K562 (cell line): Measurements from ENCODE around the gene IFI6. TPM values are rescaled to one million over a fixed set of nuclear protein-coding genes. Genes with fewer than 3 reads are reported as not detected.

ENCODE experiments used
- ATAC-seq: fragments of 200-7000 bp; cut with Tn5 transposase; 3 replicates; pipeline ENCODE4 v1.9.1; 2020; ENCODE audit warnings: moderate library complexity
- Bru-seq: library from RNA; stranded (reverse); fragments of 400-500 nt; gene quantifications from one replicate; lab custom pipeline; 2021; lab: Mats Ljungman, UMichigan
- BruChase-seq, 2 experiments: library from RNA; stranded (reverse); fragments of 400-500 nt; gene quantifications; one replicate each; lab custom pipeline; 2021; lab: Mats Ljungman, UMichigan
- BruUV-seq: library from RNA; stranded (reverse); fragments of 400-500 nt; replicated peaks from 2 replicates; lab custom pipeline; 2021; lab: Mats Ljungman, UMichigan
- CTCF ChIA-PET: fragments of 300-600 bp; formaldehyde crosslinking; extraction: SDS; loops from one replicate; lab custom pipeline; 2021; ENCODE audit warnings: low intra/inter-chr PET ratio; lab: Yijun Ruan, JAX
- POLR2A ChIA-PET: fragments of 300-600, 350-650 bp; sonication (Branson Sonifier 250); formaldehyde crosslinking; extraction: SDS; loops from one replicate; lab custom pipeline; 2021; ENCODE audit warnings: antibody characterized with exemption, inconsistent platforms; lab: Yijun Ruan, JAX
- DNase-seq, 4 experiments: peaks; one replicate each; pipeline versions ENCODE4 v3.0.0 to v3.0.0-alpha.2; 2011 to 2018; ENCODE audit warnings: low spot score in 3 of 4, mixed read lengths in 3 of 4; ENCODE audit errors: extremely low read depth in 1 of 4
- FAIRE-seq: peaks from 2 replicates; lab custom pipeline; 2011; peaks lifted over from hg19 to GRCh38; lab: Jason Lieb, UNC
- H2AFZ ChIP-seq: 2 replicates; pipeline ENCODE4 v1.6.0; 2011; ENCODE audit warnings: low read depth, low read length, control low read depth, inconsistent platforms
- H3K27ac ChIP-seq: fragments of 200-600 bp; 3 replicates; pipeline ENCODE4 v1.8.0; 2011; ENCODE audit warnings: low read depth, mild to moderate bottlenecking, control low read depth, inconsistent platforms, low read length, moderate library complexity, mixed read lengths; ENCODE audit errors: extremely low read depth
- H3K27me3 ChIP-seq, 2 experiments: fragments of 300-600 bp in 1 of 2; 2 replicates in 1 of 2; 3 replicates in 1 of 2; pipeline versions ENCODE4 v1.6.0 to v1.8.0; 2011; ENCODE audit warnings: inconsistent platforms in 2 of 2, low read length in 2 of 2, mild to moderate bottlenecking in 1 of 2, mixed read lengths in 1 of 2, moderate library complexity in 1 of 2; ENCODE audit not compliant: control insufficient read depth in 2 of 2, insufficient read depth in 2 of 2
- H3K36me3 ChIP-seq: fragments of 300-600 bp; 3 replicates; pipeline ENCODE4 v1.8.0; 2011; ENCODE audit warnings: mild to moderate bottlenecking, low read length, inconsistent platforms; ENCODE audit not compliant: control insufficient read depth, insufficient read depth
- H3K4me1 ChIP-seq, 2 experiments: fragments of 200-600 bp in 1 of 2; replicated peaks in 1 of 2; 2 replicates in 1 of 2; 3 replicates in 1 of 2; pipeline versions ENCODE4 v1.5.1 to v1.8.0; 2011; ENCODE audit warnings: inconsistent platforms in 2 of 2, low read length in 2 of 2, mild to moderate bottlenecking in 1 of 2, mixed read lengths in 1 of 2, moderate library complexity in 1 of 2; ENCODE audit not compliant: control insufficient read depth in 2 of 2, insufficient read depth in 2 of 2
- H3K4me2 ChIP-seq: 2 replicates; pipeline ENCODE4 v1.6.1; 2011; ENCODE audit warnings: low read length, control low read depth, inconsistent platforms, mixed read lengths; ENCODE audit not compliant: insufficient read depth
- H3K4me3 ChIP-seq: fragments of 200-600 bp; sonication (generic), shearing (Covaris generic); 2 replicates; pipeline ENCODE4 v1.5.1; 2016; ENCODE audit warnings: control low read depth, inconsistent platforms
- H3K79me2 ChIP-seq: fragments of 200-600 bp; 3 replicates; pipeline ENCODE4 v1.8.0; 2011; ENCODE audit warnings: low read length, inconsistent platforms; ENCODE audit not compliant: control insufficient read depth, insufficient read depth
- H3K9ac ChIP-seq, 2 experiments: 2 replicates each; pipeline versions ENCODE4 v1.6.0 to v1.6.1; 2011; ENCODE audit warnings: low read depth in 2 of 2, low read length in 2 of 2, control low read depth in 1 of 2, inconsistent platforms in 1 of 2, mild to moderate bottlenecking in 1 of 2, mixed read lengths in 1 of 2; ENCODE audit not compliant: insufficient read depth in 1 of 2
- H3K9me1 ChIP-seq: one replicate; pipeline ENCODE4 v1.6.0; 2011; ENCODE audit warnings: inconsistent platforms, mild to moderate bottlenecking, low read length, moderate library complexity; ENCODE audit not compliant: control insufficient read depth, insufficient read depth
- H3K9me3 ChIP-seq: replicated peaks from 2 replicates; pipeline ENCODE4 v1.5.1; 2011; ENCODE audit warnings: low read depth, low read length, inconsistent platforms; ENCODE audit not compliant: control insufficient read depth, insufficient read depth
- H4K20me1 ChIP-seq: replicated peaks from 2 replicates; pipeline ENCODE4 v1.6.1; 2011; ENCODE audit warnings: low read length, inconsistent platforms, mixed read lengths; ENCODE audit not compliant: control insufficient read depth, insufficient read depth
- CBFA2T3 ChIP-seq: fragments of 450-650 bp; IDR thresholded peaks from 2 replicates; pipeline ENCODE4 v1.6.1; 2017
- ETV6 ChIP-seq, 3 experiments: fragments of 150-350 bp in 1 of 3; sonication (generic) in 1 of 3; formaldehyde crosslinking in 1 of 3; IDR thresholded peaks; 2 replicates each; pipeline versions ENCODE4 v1.6.1 to v1.8.0; 2014 to 2022; ENCODE audit warnings: borderline replicate concordance in 2 of 3, low read depth in 2 of 3, antibody characterized with exemption in 1 of 3, low read length in 1 of 3, mild to moderate bottlenecking in 1 of 3, missing genetic modification reagents in 1 of 3
- MIER1 ChIP-seq: fragments of 450-650 bp; IDR thresholded peaks from 2 replicates; pipeline ENCODE4 v1.6.1; 2016; ENCODE audit warnings: antibody characterized with exemption, mild to moderate bottlenecking, low read depth
- MYC ChIP-seq, 2 experiments: fragments of 250-450 bp in 1 of 2; sonication (Bioruptor Pico) in 1 of 2; IDR thresholded peaks; 2 replicates each; pipeline versions ENCODE4 v1.5.1 to v1.6.1; 2012 to 2021; ENCODE audit warnings: low read depth in 2 of 2, borderline replicate concordance in 1 of 2, improper control_type of control experiment in 1 of 2, low read length in 1 of 2, mild to moderate bottlenecking in 1 of 2, moderate library complexity in 1 of 2
- NCOA2 ChIP-seq, 2 experiments: fragments of 450-650 bp; IDR thresholded peaks; 2 replicates each; pipeline ENCODE4 v1.6.1; 2018; ENCODE audit warnings: mild to moderate bottlenecking in 2 of 2, moderate library complexity in 1 of 2; ENCODE audit not compliant: partially characterized antibody in 2 of 2
- SP1 ChIP-seq: sonication (generic); formaldehyde crosslinking; IDR thresholded peaks from 2 replicates; pipeline ENCODE4 v1.8.1; 2022; ENCODE audit warnings: mild to moderate bottlenecking, missing genetic modification reagents
- TAF1 ChIP-seq: IDR thresholded peaks from 2 replicates; pipeline ENCODE4 v1.6.1; 2011; ENCODE audit warnings: mild to moderate bottlenecking, low read length, moderate library complexity; ENCODE audit not compliant: insufficient read depth, control insufficient read depth, severe bottlenecking; ENCODE audit errors: extremely low read depth
- ZNF766 ChIP-seq: fragments of 200-800 bp; sonication (Bioruptor generic); conservative IDR thresholded peaks from 2 replicates; pipeline ENCODE4 v1.6.1; 2016; ENCODE audit warnings: missing genetic modification characterization, missing compliant biosample characterization
- ZSCAN29 ChIP-seq: fragments of 450-650 bp; IDR thresholded peaks from 2 replicates; pipeline ENCODE4 v1.6.1; 2017
- WGBS: fragments of 100-300 bp; shearing (Covaris generic); methylation state at CpG from one replicate; pipeline ENCODE4 v1.1.6; 2016; ENCODE audit warnings: low coverage, mixed read lengths; ENCODE audit not compliant: insufficient coverage; ENCODE audit errors: missing lambda C conversion rate; 5-methylcytosine and 5-hydroxymethylcytosine counted together
- in situ Hi-C: fragments of 300-500 bp; cut with MboI; formaldehyde crosslinking; loops from 4 replicates; pipeline ENCODE4 v1.15.0; 2018; ENCODE audit warnings: inconsistent platforms, mixed read lengths
- intact Hi-C: fragments of 100-400 bp; cut with micrococcal nuclease; formaldehyde crosslinking; loops from 2 replicates; pipeline ENCODE4 v1.14.2; 2022
- long read RNA-seq, 3 experiments: library from polyadenylated mRNA in 2 of 3; library from RNA in 1 of 3; unstranded in 2 of 3; stranded (forward) in 1 of 3; transcript quantifications; one replicate each; pipeline ENCODE4 v2.0.0, GENCODE V29; 2019 to 2022
- polyA minus RNA-seq, 3 experiments: library from RNA; depleted of rRNA, polyadenylated mRNA; stranded (reverse); fragments of >200 nt; gene quantifications; 2 replicates each; pipeline ENCODE4 v1.2.3, GENCODE V29; 2011
- polyA plus RNA-seq, 8 experiments: library from polyadenylated mRNA; depleted of rRNA in 4 of 8; stranded (reverse) in 5 of 8; unstranded in 3 of 8; fragments of >200 nt; fragmentation: Nextera tagmentation in 2 of 8; fragmentation: Illumina TruSeq in 1 of 8; extraction: Ambion mirVana in 2 of 8; extraction: Trizol in 1 of 8; gene quantifications; 2 replicates each; pipeline versions ENCODE4 v1.2.1 to v1.2.3, GENCODE V29; 2011 to 2014; ENCODE audit warnings: inconsistent platforms in 1 of 8, missing spikeins in 1 of 8
- total RNA-seq, 7 experiments: library from RNA; depleted of rRNA in 6 of 7; stranded (reverse); fragments of >200 nt in 6 of 7; fragmentation: Illumina TruSeq in 2 of 7; extraction: Trizol in 2 of 7; gene quantifications; 2 replicates each; pipeline versions ENCODE4 v1.2.1 to v1.2.3, GENCODE V29; 2011 to 2021; ENCODE audit warnings: low replicate concordance in 1 of 7
- TF ChIP-seq, protein P1 (sequence below): sonication (generic); formaldehyde crosslinking; IDR thresholded peaks from 2 replicates; pipeline ENCODE4 v1.9.0; 2022; ENCODE audit warnings: mild to moderate bottlenecking, missing genetic modification reagents
- TF ChIP-seq, protein P2 (sequence below): fragments of 450-650 bp; formaldehyde crosslinking; IDR thresholded peaks from 2 replicates; pipeline ENCODE4 v1.4.0; 2020; ENCODE audit warnings: mild to moderate bottlenecking, moderate library complexity

The IFI6 gene, protein sequence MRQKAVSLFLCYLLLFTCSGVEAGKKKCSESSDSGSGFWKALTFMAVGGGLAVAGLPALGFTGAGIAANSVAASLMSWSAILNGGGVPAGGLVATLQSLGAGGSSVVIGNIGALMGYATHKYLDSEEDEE
- 0.67 TPM in 1 of 2 replicates, not detected in the other for total RNA-seq (2011; cell fraction: chromatin; rRNA removed; ENCODE audit: low replicate concordance)
- 2.6 and 3.8 TPM in 2 replicates for total RNA-seq (2011; cell fraction: nucleolus; rRNA removed)
- 1.1 and 2.4 TPM in 2 replicates for total RNA-seq (2011; cell fraction: nucleoplasm; rRNA removed)
- total RNA-seq (2014; rRNA removed) (4.5 and 4.7 TPM in 2 replicates), total RNA-seq (2014; rRNA removed; fragmentation: Illumina TruSeq; extraction: Trizol) (0.99 and 1.0 TPM in 2 replicates), total RNA-seq (2015; rRNA removed; fragmentation: Illumina TruSeq; extraction: Trizol) (1.6 and 2.2 TPM in 2 replicates), total RNA-seq (2021) (3.8 and 5.0 TPM in 2 replicates), polyA plus RNA-seq (2011; rRNA removed) (2.0 and 2.7 TPM in 2 replicates), polyA plus RNA-seq (2014; fragmentation: Illumina TruSeq; extraction: Trizol) (2.4 and 2.9 TPM in 2 replicates), polyA plus RNA-seq (2014; fragmentation: Nextera tagmentation; extraction: Ambion mirVana) (under 1 TPM; 0.17 to 0.76 TPM), polyA plus RNA-seq (2014; rRNA removed) (4.0 and 4.4 TPM in 2 replicates), polyA minus RNA-seq (2011; rRNA and poly(A)+ RNA removed) (0.60 TPM in 1 of 2 replicates, not detected in the other), Bru-seq, nascent RNA (percentile 36 among the genes with signal in this experiment), BruChase-seq, experiment 1, labeled RNA remaining after a 2-hour chase (percentile 33 among the genes with signal in this experiment), BruChase-seq, experiment 2, labeled RNA remaining after a 6-hour chase (percentile 38 among the genes with signal in this experiment)
- 3.4 and 3.9 TPM in 2 replicates for polyA plus RNA-seq (2011; cell fraction: cytosol; rRNA removed)
- 0.55 and 1.0 TPM in 2 replicates for polyA plus RNA-seq (2011; cell fraction: nucleus; rRNA removed)
- polyA plus RNA-seq (2012) = 8.1 and 10.3 TPM in 2 replicates
- polyA minus RNA-seq (2011; cell fraction: cytosol; rRNA and poly(A)+ RNA removed) = 1.4 and 2.8 TPM in 2 replicates
- polyA minus RNA-seq (2011; cell fraction: nucleus; rRNA and poly(A)+ RNA removed) = not detected in 2 replicates
- long read RNA-seq, experiment 1, partial matches to known transcripts = 0 of 4 reads
- long read RNA-seq, experiment 1, other reads (novel, unspliced or antisense) = 0 of 4 reads
- long read RNA-seq, experiment 2, partial matches to known transcripts = 0 of 4 reads
- long read RNA-seq, experiment 2, other reads (novel, unspliced or antisense) = 1 of 4 reads
- long read RNA-seq, experiment 3, partial matches to known transcripts = 0 of 2 reads
- long read RNA-seq, experiment 3, other reads (novel, unspliced or antisense) = 0 of 2 reads

DNA sequence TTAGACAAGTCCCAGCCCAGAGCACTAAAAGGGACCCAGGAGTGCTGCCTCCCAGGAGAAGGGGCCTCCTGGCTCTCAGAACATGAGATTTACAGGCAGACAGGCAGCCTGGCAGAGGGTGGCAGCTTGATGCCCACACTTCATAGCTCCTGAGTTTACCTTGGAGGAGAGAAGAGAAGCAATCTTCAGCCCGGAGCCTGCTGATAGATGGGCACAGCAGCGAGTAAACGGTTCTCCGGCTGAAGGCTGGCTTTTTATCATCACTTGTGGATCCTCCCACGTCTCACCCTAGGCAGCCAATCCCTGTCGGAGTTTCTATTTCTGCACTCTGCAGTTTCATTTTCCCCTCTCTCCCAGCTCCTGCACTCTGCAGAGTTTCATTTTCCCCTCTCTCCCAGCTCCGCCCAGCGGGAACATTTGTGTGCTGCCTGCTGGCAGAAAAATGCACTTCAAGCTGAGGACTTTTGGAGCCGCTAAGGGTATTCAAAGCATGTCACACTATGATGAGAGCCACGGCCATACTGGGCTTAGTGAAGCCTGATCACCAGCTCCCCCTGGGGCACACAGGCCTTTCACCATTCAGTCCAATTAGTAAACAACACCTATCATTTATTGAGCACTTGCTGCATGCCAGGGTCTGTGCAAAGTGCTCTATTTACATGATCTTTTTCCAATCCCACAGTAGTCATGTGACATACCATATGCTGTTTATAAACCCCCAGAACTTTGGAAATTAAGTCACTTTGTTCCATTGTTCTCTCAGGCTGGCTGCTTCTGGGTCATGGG lies at the start of gene IFI6:
TSS of gene IFI6 (minus strand) at position 229 of the 786 bp plus-strand sequence. CDS start 2,878 bp downstream, outside the sequence.
- no peaks in the 10 kb centered on the region for H3K79me2 ChIP-seq
- DNase-seq = peak; percentile 79 to 97 (median 86)
- H3K4me3 ChIP-seq = peak within 1 kb of the TSS; percentile 38
- H3K4me1 ChIP-seq = peaks cover 20 to 24% of the 10 kb centered on the region in 2 experiments
- H3K27me3 ChIP-seq = no peaks in the 10 kb centered on the region
- H3K4me2 ChIP-seq = peak within 1 kb of the TSS; percentile 85
- POLR2A ChIA-PET = interaction anchor here (0.6 to 1.9 kb wide), 9 partner anchors 9 to 1559 kb away, joined by 3 to 6 read pairs (median 3); partner anchors contain the start of genes AHDC1 and MECR
- ATAC-seq = peak; percentile 94
- under 1% methylated on average over 10 of the region's 10 CpGs for WGBS
- no peaks in the 10 kb centered on the region for H3K9me3 ChIP-seq
- no peaks in the 10 kb centered on the region for H3K9me1 ChIP-seq
- FAIRE-seq = peak; percentile 96
- CTCF ChIA-PET = interaction anchor here (0.6 to 0.7 kb wide), 2 partner anchors 13 to 45 kb away, joined by 3 read pairs; no protein-coding TSS in a partner anchor
- intact Hi-C loops (loop anchor here (1.0 to 5.0 kb wide), 2 partner anchors 53 to 305 kb away; partner anchors contain the start of gene FAM76A), in situ Hi-C loops (no loop called here)
- H4K20me1 ChIP-seq = no peaks in the 10 kb centered on the region
- H3K9ac ChIP-seq = peak within 1 kb of the TSS; percentile 51 to 61; a peak in 3 of 4 replicates
- no TSS peak for BruUV-seq
- peak within 1 kb of the TSS; percentile 42; the same call in 2 of the 3 replicates for H3K27ac ChIP-seq
- H3K36me3 ChIP-seq = no peaks in the 10 kb centered on the region
- peak within 1 kb of the TSS; percentile 81 for H2AFZ ChIP-seq
- TF ChIP-seq SP1 (CRISPR knock-in tag) (peak; percentile 81), CBFA2T3 (no peak), MIER1 (peak; percentile 98), MYC (IDR thresholded peaks at IDR 0.05; ENCODE audit: low read depth, low read length) (peak; percentile 55; the same call in 1 of the 2 replicates), MYC (CRISPR knock-in tag; IDR thresholded peaks at IDR 0.05; ENCODE audit: borderline replicate concordance, low read depth) (0 out of 2 replicates have a peak, but pooled peaks have one; percentile 23), TAF1 (peak; percentile 29), NCOA2 (IDR thresholded peaks at IDR 0.05; ENCODE audit: partially characterized antibody in 2 of 2) (no peak), ETV6 (IDR thresholded peaks at IDR 0.05; ENCODE audit: borderline replicate concordance in 1 of 2, low read depth in 2 of 2, low read length in 1 of 2) (0 out of 4 replicates have a peak, but pooled peaks of 1 of the 2 experiments have one; percentile 13), ETV6 (CRISPR knock-in tag; IDR thresholded peaks at IDR 0.05; ENCODE audit: borderline replicate concordance) (no peak; the same call in 1 of the 2 replicates), ZNF766 (CRISPR knock-in tag) (0 out of 2 replicates have a peak, but pooled peaks have one; percentile 33), ZSCAN29 (no peak)
- TF ChIP-seq, protein P1, sequence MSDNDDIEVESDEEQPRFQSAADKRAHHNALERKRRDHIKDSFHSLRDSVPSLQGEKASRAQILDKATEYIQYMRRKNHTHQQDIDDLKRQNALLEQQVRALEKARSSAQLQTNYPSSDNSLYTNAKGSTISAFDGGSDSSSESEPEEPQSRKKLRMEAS = peak; percentile 38; the same call in 1 of the 2 replicates
- TF ChIP-seq, protein P2, sequence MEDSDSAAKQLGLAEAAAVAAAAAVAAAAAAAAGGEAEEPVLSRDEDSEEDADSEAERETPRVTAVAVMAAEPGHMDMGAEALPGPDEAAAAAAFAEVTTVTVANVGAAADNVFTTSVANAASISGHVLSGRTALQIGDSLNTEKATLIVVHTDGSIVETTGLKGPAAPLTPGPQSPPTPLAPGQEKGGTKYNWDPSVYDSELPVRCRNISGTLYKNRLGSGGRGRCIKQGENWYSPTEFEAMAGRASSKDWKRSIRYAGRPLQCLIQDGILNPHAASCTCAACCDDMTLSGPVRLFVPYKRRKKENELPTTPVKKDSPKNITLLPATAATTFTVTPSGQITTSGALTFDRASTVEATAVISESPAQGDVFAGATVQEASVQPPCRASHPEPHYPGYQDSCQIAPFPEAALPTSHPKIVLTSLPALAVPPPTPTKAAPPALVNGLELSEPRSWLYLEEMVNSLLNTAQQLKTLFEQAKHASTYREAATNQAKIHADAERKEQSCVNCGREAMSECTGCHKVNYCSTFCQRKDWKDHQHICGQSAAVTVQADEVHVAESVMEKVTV = peak; percentile 24; the same call in 1 of the 2 replicates
